Tibial nerve (tissue), 4 donors: ENCODE measurements around the gene MRPL36. TPM values are rescaled to one million over a fixed set of nuclear protein-coding genes. Genes with fewer than 3 reads are reported as not detected.

Source experiments
- DNase-seq, 2 donors: peaks; one replicate each; pipeline ENCODE4 v3.0.0-alpha.2; 2019; ENCODE audit warnings: low spot score in 2 of 2
- H3K27ac ChIP-seq, 4 donors: fragments of 200-600 bp; sonication (generic) in 3 of 4; one replicate each; pipeline ENCODE4 v1.5.1; 2017 to 2019; ENCODE audit warnings: mild to moderate bottlenecking in 1 of 4
- H3K27me3 ChIP-seq, 2 donors: fragments of 200-600 bp; sonication (generic) in 1 of 2; one replicate each; pipeline versions ENCODE4 v1.5.1 to v1.6.0; 2017 to 2019
- H3K36me3 ChIP-seq, 3 donors: fragments of 200-600 bp; sonication (generic); one replicate each; pipeline ENCODE4 v1.5.1; 2018 to 2019
- H3K4me1 ChIP-seq, 4 donors: fragments of 200-600 bp; sonication (generic) in 3 of 4; one replicate each; pipeline ENCODE4 v1.5.1; 2017 to 2019
- H3K4me3 ChIP-seq, 4 donors: fragments of 200-600 bp; sonication (generic) in 3 of 4; one replicate each; pipeline ENCODE4 v1.5.1; 2017 to 2019; ENCODE audit warnings: mild to moderate bottlenecking in 1 of 4, moderate library complexity in 1 of 4
- H3K9me3 ChIP-seq, 4 donors: fragments of 200-600 bp; sonication (generic) in 3 of 4; one replicate each; pipeline ENCODE4 v1.5.1; 2017 to 2019
- CTCF ChIP-seq, 5 experiments: fragments of 200-600 bp in 3 of 5; fragments of 450-650 bp in 2 of 5; sonication (generic) in 3 of 5; IDR thresholded peaks; one replicate each; pipeline ENCODE4 v1.5.1; 2016 to 2019; ENCODE audit warnings: antibody characterized with exemption in 5 of 5, mild to moderate bottlenecking in 3 of 5, moderate library complexity in 2 of 5
- EP300 ChIP-seq, 2 donors: sonication (generic); formaldehyde crosslinking; IDR thresholded peaks; one replicate each; pipeline ENCODE4 v1.6.1; 2017; ENCODE audit warnings: antibody characterized with exemption in 2 of 2, mild to moderate bottlenecking in 1 of 2
- POLR2A ChIP-seq, 2 donors: fragments of 450-650 bp; IDR thresholded peaks; one replicate each; pipeline ENCODE4 v1.6.1; 2017; ENCODE audit warnings: antibody characterized with exemption in 2 of 2, mild to moderate bottlenecking in 2 of 2, moderate library complexity in 2 of 2
- WGBS, 2 donors: methylation state at CpG; one replicate each; pipeline ENCODE4 v1.1.5; 2018; 5-methylcytosine and 5-hydroxymethylcytosine counted together
- total RNA-seq, 4 donors: library from RNA; depleted of rRNA; stranded (reverse); fragments of >200 nt; gene quantifications; one replicate each; pipeline ENCODE4 v1.1.0, GENCODE V29; 2016

The MRPL36 gene
- total RNA-seq, result 10 to 100 TPM; 18.2 to 54.0 (median 27.8) TPM

GRCh38 chr5:1799602-1800471 lies at the start of gene MRPL36:
TSS of gene MRPL36 (minus strand) at chr5:1799837. CDS start at chr5:1798935, 902 bp downstream.
- TF ChIP-seq CTCF (IDR thresholded peaks at IDR 0.05) (peak in 1 of 5 experiments; percentile 17), EP300 (IDR thresholded peaks at IDR 0.05) (peak in 1 of 2 donors; percentile 93), POLR2A (IDR thresholded peaks at IDR 0.05) (peak; percentile 62 to 86)

GRCh38 chr5:1847611-1848010 lies 48.0 kb upstream of the MRPL36 start:
- H3K27me3 ChIP-seq, result peaks cover 0 to 40% of the 10 kb centered on the region in 2 donors
- 61 to 65% methylated on average over 9 of the region's 9 CpGs for WGBS, 2 donors
- TF ChIP-seq CTCF (IDR thresholded peaks at IDR 0.05) (no peak), POLR2A (IDR thresholded peaks at IDR 0.05) (no peak), EP300 (IDR thresholded peaks at IDR 0.05) (no peak)

More at GRCh38 chr5:1799602-1800471, at the start of gene MRPL36:
- 3% methylated on average over 49 to 65 of the region's 68 CpGs for WGBS, 2 donors
- H3K9me3 ChIP-seq, result no peaks in the 10 kb centered on the region
- peak within 1 kb of the TSS; percentile 69 to 93 (median 79) for H3K27ac ChIP-seq
- DNase-seq, result peak; percentile 88 to 91
- no peaks in the 10 kb centered on the region for H3K27me3 ChIP-seq
- peak within 1 kb of the TSS; percentile 62 to 99 (median 92) for H3K4me3 ChIP-seq
- peaks cover 0 to 60% (median 0%) of the 10 kb centered on the region in 3 donors for H3K36me3 ChIP-seq
- peaks cover 0 to 49% (median 11%) of the 10 kb centered on the region in 4 donors for H3K4me1 ChIP-seq

GRCh38 chr5:1847056-1847455 lies 47.4 kb upstream of the MRPL36 start:
- no peak for DNase-seq
- WGBS, 2 donors, result 66 to 70% methylated on average over 10 of the region's 10 CpGs
- H3K4me3 ChIP-seq, result no peak overlapping the region
- H3K4me1 ChIP-seq, result peaks cover 0 to 10% (median 0%) of the 10 kb centered on the region in 4 donors
- H3K9me3 ChIP-seq, result peaks cover 0 to 4% (median 0%) of the 10 kb centered on the region in 4 donors
- no peak for TF ChIP-seq POLR2A (IDR thresholded peaks at IDR 0.05)
- no peak for TF ChIP-seq CTCF (IDR thresholded peaks at IDR 0.05)
- no peak for TF ChIP-seq EP300 (IDR thresholded peaks at IDR 0.05)
- peaks cover 0 to 34% of the 10 kb centered on the region in 2 donors for H3K27me3 ChIP-seq
- H3K27ac ChIP-seq, result no peak overlapping the region
- no peaks in the 10 kb centered on the region for H3K36me3 ChIP-seq

More at GRCh38 chr5:1847611-1848010, 48.0 kb upstream of the MRPL36 start:
- Histone ChIP-seq H3K36me3 (no peaks in the 10 kb centered on the region), H3K4me3 (no peak overlapping the region), H3K27ac (no peak overlapping the region), H3K9me3 (peaks cover 0 to 4% (median 0%) of the 10 kb centered on the region in 4 donors), H3K4me1 (peaks cover 0 to 10% (median 0%) of the 10 kb centered on the region in 4 donors)
- DNase-seq, result no peak

GRCh38 chr5:1846583-1846982 lies 46.9 kb upstream of the MRPL36 start:
- TF ChIP-seq CTCF (IDR thresholded peaks at IDR 0.05), result no peak
- no peak for TF ChIP-seq POLR2A (IDR thresholded peaks at IDR 0.05)
- no peak for TF ChIP-seq EP300 (IDR thresholded peaks at IDR 0.05)

GRCh38 chr5:1845696-1846095 lies 46.1 kb upstream of the MRPL36 start:
- Histone ChIP-seq H3K27me3 (peaks cover 0 to 21% of the 10 kb centered on the region in 2 donors), H3K36me3 (no peaks in the 10 kb centered on the region), H3K4me1 (no peaks in the 10 kb centered on the region), H3K9me3 (peaks cover 0 to 4% (median 0%) of the 10 kb centered on the region in 4 donors), H3K4me3 (no peak overlapping the region), H3K27ac (no peak overlapping the region)
- no peak for DNase-seq
- TF ChIP-seq POLR2A (IDR thresholded peaks at IDR 0.05) (no peak), CTCF (IDR thresholded peaks at IDR 0.05) (no peak), EP300 (IDR thresholded peaks at IDR 0.05) (no peak)
- 45 to 94% methylated on average over 1 of the region's 1 CpG for WGBS, 2 donors

More at GRCh38 chr5:1846583-1846982, 46.9 kb upstream of the MRPL36 start:
- H3K27ac ChIP-seq, result no peak overlapping the region
- no peaks in the 10 kb centered on the region for H3K36me3 ChIP-seq
- peaks cover 0 to 4% (median 0%) of the 10 kb centered on the region in 4 donors for H3K9me3 ChIP-seq
- H3K4me3 ChIP-seq, result no peak overlapping the region
- WGBS, 2 donors, result 79 to 95% methylated on average over 10 to 12 of the region's 13 CpGs
- peaks cover 0 to 30% of the 10 kb centered on the region in 2 donors for H3K27me3 ChIP-seq
- DNase-seq, result no peak
- H3K4me1 ChIP-seq, result peaks cover 0 to 8% (median 0%) of the 10 kb centered on the region in 4 donors
